Activated CD8-positive, alpha-beta memory T cell treated with anti-CD3 and anti-CD28 coated beads for 48 hours (primary cell): ENCODE measurements around the gene ZNF143.
A peak's percentile ranks its signal among the peaks of the same experiment; 100 is the strongest.

Experiments
- DNase-seq, 3 experiments: peaks; one replicate each; pipeline ENCODE4 v3.0.0-alpha.2; 2020; ENCODE audit warnings: low read depth in 2 of 3, low spot score in 2 of 3

Gene ZNF143

GRCh38 chr11:9573775-9574621 lies 113.2 kb downstream of the ZNF143 start:
- peak in 1 of 3 experiments; percentile 58 for DNase-seq

- no peak for DNase-seq
These were observed 113.9 kb downstream of the ZNF143 start for GRCh38 chr11:9574622-9575259.

DNA sequence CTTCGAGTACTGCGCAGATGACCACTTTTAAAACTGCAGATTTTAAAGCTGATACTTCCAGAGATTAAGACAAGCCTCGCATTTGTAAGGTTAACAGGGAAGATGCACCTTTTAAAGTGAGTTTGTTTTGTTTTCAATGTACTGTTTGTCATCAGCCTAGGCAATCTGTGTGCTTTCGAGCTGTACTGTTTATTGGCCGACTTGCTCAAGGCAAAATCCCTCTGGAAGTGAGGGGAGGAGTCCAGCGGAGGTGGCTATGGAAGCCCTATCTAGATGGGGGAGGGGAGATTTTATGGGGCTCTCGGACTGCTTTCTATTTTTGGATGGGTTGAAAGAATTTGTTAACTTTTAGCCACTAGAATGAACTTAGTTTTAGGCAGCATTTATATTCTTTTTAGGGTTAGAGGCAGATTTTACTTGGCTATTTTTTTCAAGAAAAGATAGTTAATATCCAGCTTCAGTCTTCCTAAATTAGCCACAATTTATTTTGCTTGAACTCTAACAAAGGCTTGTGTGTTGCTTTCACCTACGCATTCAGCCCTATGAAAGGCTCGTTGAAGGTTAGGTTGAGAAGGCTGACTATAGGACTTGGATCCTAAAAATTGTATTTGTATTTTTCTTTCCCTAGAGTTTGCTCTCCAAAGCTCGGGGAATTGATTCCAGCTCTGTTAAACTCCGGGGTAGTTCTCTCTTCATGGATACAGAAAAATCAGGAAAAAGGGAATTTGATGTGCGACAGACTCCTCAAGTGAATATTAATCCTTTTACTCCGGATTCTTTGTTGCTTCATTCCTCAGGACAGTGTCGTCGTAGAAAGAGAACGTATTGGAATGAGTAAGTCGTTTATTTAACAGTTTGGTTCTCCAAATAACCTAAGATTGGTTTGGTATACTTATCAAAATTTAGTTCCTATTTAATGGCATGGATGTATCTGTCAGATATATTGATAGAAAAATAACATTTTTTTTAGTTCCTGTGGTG lies 114.7 kb downstream of the ZNF143 start:
- DNase-seq = no peak

- no peak for DNase-seq
These were observed 116.0 kb downstream of the ZNF143 start for GRCh38 chr11:9576701-9577381.

GRCh38 chr11:9577556-9577955 lies 116.7 kb downstream of the ZNF143 start:
- DNase-seq = no peak
